Mucosa of gallbladder (tissue), 1 donor: ENCODE data around the gene C1QTNF9. TPM values are rescaled to one million over a fixed set of nuclear protein-coding genes. Genes with fewer than 3 reads are reported as not detected.
"Not testable (repeated sequence)": the region's sequence is repeated elsewhere in the genome, so short reads cannot be mapped to it uniquely, and the experiment has no call there.

Source experiments
- DNase-seq: peaks from one replicate; pipeline ENCODE4 v3.0.0-alpha.2; 2020; ENCODE audit warnings: low spot score
- total RNA-seq: library from RNA; stranded (reverse); gene quantifications from one replicate; pipeline ENCODE4 v1.2.1, GENCODE V29; 2021
- donor health status: DM: no; HTN: no; CAD: no.

Gene C1QTNF9
- total RNA-seq, 1 donor from 2014 or later = 0.14 TPM

DNA sequence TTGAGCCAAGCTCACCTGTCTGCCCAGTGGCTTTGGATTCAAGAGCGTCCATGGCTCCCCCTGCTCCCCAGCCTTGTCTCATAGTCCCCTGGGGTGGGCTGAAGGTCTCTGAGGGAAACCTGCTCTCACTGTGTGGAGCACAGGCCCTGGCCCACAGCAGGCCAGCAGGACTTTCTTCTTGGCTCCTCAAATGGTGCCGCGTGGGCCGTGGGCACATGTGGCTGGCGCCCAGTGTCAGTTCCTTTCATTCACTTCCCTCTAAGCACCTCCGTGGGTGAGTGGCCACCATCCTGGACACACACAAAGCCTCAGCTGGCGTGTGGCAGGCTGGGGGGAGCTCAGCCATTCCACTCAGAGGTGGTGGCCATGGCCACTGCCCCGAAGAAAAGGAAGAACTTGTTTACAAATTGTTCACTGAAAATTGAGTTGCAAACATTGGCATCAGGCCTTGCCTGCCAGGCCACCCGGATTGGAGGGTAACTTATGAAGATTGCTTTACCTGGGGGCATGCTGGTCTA, 53.1 kb downstream of the C1QTNF9 start:
- no peak for DNase-seq

DNA sequence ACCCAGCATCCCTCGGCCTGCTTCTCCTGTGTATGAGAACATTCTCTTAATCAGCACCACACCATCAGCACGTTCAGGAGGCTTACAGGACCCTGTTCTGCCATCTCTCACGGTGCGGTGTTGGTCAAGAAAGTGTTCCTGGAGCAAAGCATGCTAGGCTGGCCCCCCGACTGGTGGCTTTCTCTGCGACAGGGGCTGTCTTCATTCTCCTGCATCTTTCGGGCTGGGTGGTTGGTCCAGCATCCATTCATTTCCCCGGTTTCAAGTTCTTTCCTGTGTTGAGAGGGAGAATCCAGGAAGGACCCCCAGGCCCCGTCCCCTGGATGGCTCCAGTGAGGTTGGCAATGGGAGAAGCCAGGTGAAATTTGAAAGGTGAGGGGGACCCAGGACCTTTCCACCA, 55.8 kb downstream of the C1QTNF9 start:
- DNase-seq = no peak

DNA sequence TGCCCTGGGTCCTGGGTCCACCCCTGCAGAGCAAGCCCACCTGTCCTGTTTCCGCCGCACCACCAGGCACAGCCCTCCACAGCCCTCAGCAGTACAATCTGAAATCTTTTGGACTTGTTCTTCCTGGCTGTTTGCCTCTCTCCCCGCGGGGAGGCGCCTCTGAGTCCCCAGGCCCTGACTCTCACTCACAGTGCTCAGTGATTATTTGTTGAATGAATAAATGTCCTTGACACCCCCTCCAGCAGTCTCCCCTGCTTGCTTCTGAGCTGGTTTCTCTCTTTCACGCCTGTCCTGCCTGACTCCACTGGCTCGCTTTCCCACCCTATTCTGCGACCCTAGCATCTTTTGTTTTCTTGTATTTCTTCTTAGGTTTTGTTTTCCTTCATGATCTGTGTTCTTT, 56.9 kb downstream of the C1QTNF9 start:
- DNase-seq = not testable (repeated sequence)

DNA sequence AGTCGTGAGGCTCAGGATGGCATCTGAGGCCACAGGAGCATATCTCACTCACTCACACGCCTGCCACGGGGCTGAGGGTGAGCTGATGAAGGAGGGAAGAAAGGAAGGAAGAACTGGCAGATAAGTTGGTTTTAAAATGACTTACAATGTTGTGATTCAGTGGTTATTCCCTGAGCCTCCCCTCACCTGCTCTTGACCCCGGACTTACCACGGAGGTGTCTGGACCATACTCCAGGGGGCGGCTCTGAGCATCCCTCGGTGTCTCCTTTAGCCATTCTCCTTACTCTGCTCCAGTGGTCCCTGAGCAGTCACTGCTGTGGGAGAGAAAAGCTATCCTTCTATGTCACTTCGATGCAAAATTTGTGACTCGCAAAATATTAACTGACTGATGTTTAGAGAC, 61.9 kb downstream of the C1QTNF9 start:
- not testable (repeated sequence) for DNase-seq

Other genes starting within 250 kb of the C1QTNF9 start
- 52.7 TPM for gene SPATA13, start 148.9 kb upstream of the C1QTNF9 start, total RNA-seq
- 147 TPM for gene PARP4, start 203.2 kb downstream of the C1QTNF9 start, total RNA-seq